Upper lobe of left lung (tissue), 6 donors: Measurements from ENCODE around the gene GPR3. TPM values are rescaled to one million over a fixed set of nuclear protein-coding genes. Genes with fewer than 3 reads are reported as not detected.

Experiments
- ATAC-seq, 2 donors: fragments of 200-7000 bp; cut with Tn5 transposase; one replicate each; pipeline ENCODE4 v1.9.1; 2022; ENCODE audit warnings: mild to moderate bottlenecking in 2 of 2, moderate library complexity in 2 of 2; ENCODE audit not compliant: low FRiP score in 2 of 2
- DNase-seq, 2 donors: peaks; one replicate each; pipeline ENCODE4 v3.0.0-alpha.2; 2019 to 2020
- H3K27ac ChIP-seq, 4 donors: fragments of 200-600 bp; sonication (generic); one replicate each; pipeline ENCODE4 v1.5.1; 2016 to 2019
- H3K27me3 ChIP-seq, 4 donors: fragments of 200-600 bp; sonication (generic); one replicate each; pipeline ENCODE4 v1.5.1; 2017 to 2019
- H3K36me3 ChIP-seq, 4 donors: fragments of 200-600 bp; sonication (generic); one replicate each; pipeline ENCODE4 v1.5.1; 2016 to 2019
- H3K4me1 ChIP-seq, 4 donors: fragments of 200-600 bp; sonication (generic); one replicate each; pipeline ENCODE4 v1.5.1; 2018 to 2019
- H3K4me3 ChIP-seq, 4 donors: fragments of 200-600 bp; sonication (generic); one replicate each; pipeline ENCODE4 v1.5.1; 2017 to 2019; ENCODE audit warnings: mild to moderate bottlenecking in 2 of 4, moderate library complexity in 1 of 4
- H3K9me3 ChIP-seq, 4 donors: fragments of 200-600 bp; sonication (generic); one replicate each; pipeline ENCODE4 v1.5.1; 2018 to 2019
- EP300 ChIP-seq, 4 donors: sonication (generic); formaldehyde crosslinking; IDR thresholded peaks; one replicate each; pipeline ENCODE4 v1.5.1; 2017; ENCODE audit warnings: antibody characterized with exemption in 4 of 4, control low read depth in 2 of 4
- POLR2A ChIP-seq, 4 donors: fragments of 450-650 bp; IDR thresholded peaks; one replicate each; pipeline ENCODE4 v1.5.1; 2016 to 2017; ENCODE audit warnings: antibody characterized with exemption in 4 of 4, mild to moderate bottlenecking in 2 of 4
- POLR2AphosphoS5 ChIP-seq, 2 donors: sonication (generic); formaldehyde crosslinking; IDR thresholded peaks; one replicate each; pipeline ENCODE4 v1.5.1; 2017; ENCODE audit warnings: antibody characterized with exemption in 2 of 2
- WGBS, 2 donors: methylation state at CpG; one replicate each; pipeline ENCODE4 v1.1.5; 2017 to 2018; 5-methylcytosine and 5-hydroxymethylcytosine counted together
- total RNA-seq, 6 donors: library from RNA; depleted of rRNA in 4 of 6; stranded (reverse); fragments of >200 nt in 4 of 6; gene quantifications; one replicate each; pipeline versions ENCODE4 v1.1.0 to v1.2.1, GENCODE V29; 2016 to 2021
- TF ChIP-seq, protein P1 (sequence below), 6 experiments: fragments of 450-650 bp in 4 of 6; fragments of 200-600 bp in 2 of 6; sonication (generic) in 2 of 6; IDR thresholded peaks; one replicate each; pipeline ENCODE4 v1.5.1; 2016 to 2019; ENCODE audit warnings: antibody characterized with exemption in 6 of 6
- donor health status: DM: no; HTN: no; CAD: no; lungs with moderate emphysema.
- donor health status: DM: no; HTN: yes; CAD: no; lungs with severe emphysema.

Gene GPR3
- total RNA-seq, 6 donors from 2014 or later, result 0.39 to 1.6 (median 0.76) TPM; not detected in 1

DNA sequence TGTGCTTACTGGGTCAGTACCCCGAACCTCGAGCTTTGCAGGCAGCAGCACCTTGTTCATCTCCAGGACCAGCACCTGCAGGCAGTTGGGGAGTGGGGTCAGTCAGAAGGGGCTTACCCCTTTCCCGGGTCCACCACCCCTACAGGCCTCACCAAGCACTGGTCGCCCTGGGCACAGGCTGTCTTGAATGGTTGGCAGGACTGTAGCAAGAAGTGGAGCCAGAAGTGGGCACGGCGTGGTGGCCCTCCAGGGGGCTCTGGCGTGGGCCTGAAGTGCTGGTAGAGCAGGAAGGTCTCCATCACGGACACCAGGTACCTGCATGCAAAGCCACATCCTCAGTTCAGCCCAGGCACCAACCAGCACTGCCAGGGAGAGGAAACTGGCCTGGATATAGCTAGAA, 30.9 kb upstream of the GPR3 start:
- Histone ChIP-seq H3K36me3 (peaks cover 32 to 85% (median 78%) of the 10 kb centered on the region in 4 donors), H3K4me3 (no peak overlapping the region), H3K9me3 (no peaks in the 10 kb centered on the region), H3K4me1 (peaks cover 19 to 39% (median 36%) of the 10 kb centered on the region in 4 donors), H3K27ac (no peak overlapping the region), H3K27me3 (no peaks in the 10 kb centered on the region)
- DNase-seq, result no peak
- WGBS, 2 donors, result 95% methylated on average over 7 to 8 of the region's 8 CpGs
- no peak for ATAC-seq
- TF ChIP-seq POLR2A (IDR thresholded peaks at IDR 0.05), result no peak

DNA sequence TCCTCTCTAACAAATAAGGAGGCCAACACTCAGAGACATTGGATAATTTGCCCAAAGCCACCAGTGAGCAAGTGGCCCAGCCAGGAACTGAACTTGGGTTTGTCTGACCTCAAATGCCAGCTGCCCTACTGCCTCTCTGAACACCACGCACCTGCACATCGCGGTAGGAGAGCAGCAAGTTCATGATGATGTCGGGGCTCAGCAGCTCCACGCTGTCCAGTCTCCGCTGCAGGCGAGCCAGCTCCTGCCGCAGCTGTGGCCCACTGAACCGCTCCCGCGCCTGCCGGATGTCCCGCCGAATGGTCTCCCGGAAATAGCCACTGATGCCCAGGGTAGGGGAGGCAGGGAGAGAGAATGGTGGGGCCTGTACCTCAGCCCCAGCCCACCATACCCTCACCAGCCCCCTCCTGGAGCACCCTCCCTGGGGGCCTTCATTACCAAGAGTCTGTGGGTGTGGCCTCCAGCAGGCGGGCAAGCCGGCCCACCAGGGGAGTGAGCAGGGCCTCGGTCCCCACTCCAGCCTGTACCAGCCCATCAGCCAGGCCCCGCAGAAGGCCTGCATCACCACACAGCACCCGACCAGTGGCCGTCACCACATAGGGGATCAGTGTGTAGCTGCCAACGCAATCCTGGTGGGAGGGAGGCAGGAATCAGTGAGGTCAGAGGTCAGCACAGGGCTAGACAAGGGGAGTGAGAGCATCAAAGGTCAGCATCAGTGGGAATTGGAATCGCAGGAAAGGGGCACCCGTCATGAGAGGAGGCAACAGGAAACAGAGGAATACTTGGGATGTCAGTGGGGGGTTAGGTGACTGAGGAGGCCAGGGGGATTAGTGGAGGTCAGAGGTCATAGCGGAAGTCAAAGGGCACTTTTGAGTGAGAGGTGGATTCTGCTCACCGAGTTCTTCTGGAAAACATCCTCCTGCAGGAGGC, 28.4 kb upstream of the GPR3 start:
- TF ChIP-seq, protein P1, sequence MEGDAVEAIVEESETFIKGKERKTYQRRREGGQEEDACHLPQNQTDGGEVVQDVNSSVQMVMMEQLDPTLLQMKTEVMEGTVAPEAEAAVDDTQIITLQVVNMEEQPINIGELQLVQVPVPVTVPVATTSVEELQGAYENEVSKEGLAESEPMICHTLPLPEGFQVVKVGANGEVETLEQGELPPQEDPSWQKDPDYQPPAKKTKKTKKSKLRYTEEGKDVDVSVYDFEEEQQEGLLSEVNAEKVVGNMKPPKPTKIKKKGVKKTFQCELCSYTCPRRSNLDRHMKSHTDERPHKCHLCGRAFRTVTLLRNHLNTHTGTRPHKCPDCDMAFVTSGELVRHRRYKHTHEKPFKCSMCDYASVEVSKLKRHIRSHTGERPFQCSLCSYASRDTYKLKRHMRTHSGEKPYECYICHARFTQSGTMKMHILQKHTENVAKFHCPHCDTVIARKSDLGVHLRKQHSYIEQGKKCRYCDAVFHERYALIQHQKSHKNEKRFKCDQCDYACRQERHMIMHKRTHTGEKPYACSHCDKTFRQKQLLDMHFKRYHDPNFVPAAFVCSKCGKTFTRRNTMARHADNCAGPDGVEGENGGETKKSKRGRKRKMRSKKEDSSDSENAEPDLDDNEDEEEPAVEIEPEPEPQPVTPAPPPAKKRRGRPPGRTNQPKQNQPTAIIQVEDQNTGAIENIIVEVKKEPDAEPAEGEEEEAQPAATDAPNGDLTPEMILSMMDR (IDR thresholded peaks at IDR 0.05), result no peak
- no peak for TF ChIP-seq EP300 (IDR thresholded peaks at IDR 0.05)
- no peak for TF ChIP-seq POLR2AphosphoS5 (IDR thresholded peaks at IDR 0.05)
- TF ChIP-seq POLR2A (IDR thresholded peaks at IDR 0.05), result no peak
- peak overlapping the region in 3 of 4 donors; percentile 93 to 98 (median 97) for H3K27ac ChIP-seq
- 80 to 89% methylated on average over 9 to 22 of the region's 26 CpGs for WGBS, 2 donors
- no peaks in the 10 kb centered on the region for H3K27me3 ChIP-seq
- H3K4me1 ChIP-seq, result peaks cover 41 to 49% (median 46%) of the 10 kb centered on the region in 4 donors
- ATAC-seq, result no peak
- peak in 1 of 2 donors; percentile 68 for DNase-seq
- peaks cover 26 to 60% (median 54%) of the 10 kb centered on the region in 4 donors for H3K36me3 ChIP-seq
- H3K9me3 ChIP-seq, result no peaks in the 10 kb centered on the region
- peak overlapping the region in 1 of 4 donors; percentile 92 for H3K4me3 ChIP-seq

DNA sequence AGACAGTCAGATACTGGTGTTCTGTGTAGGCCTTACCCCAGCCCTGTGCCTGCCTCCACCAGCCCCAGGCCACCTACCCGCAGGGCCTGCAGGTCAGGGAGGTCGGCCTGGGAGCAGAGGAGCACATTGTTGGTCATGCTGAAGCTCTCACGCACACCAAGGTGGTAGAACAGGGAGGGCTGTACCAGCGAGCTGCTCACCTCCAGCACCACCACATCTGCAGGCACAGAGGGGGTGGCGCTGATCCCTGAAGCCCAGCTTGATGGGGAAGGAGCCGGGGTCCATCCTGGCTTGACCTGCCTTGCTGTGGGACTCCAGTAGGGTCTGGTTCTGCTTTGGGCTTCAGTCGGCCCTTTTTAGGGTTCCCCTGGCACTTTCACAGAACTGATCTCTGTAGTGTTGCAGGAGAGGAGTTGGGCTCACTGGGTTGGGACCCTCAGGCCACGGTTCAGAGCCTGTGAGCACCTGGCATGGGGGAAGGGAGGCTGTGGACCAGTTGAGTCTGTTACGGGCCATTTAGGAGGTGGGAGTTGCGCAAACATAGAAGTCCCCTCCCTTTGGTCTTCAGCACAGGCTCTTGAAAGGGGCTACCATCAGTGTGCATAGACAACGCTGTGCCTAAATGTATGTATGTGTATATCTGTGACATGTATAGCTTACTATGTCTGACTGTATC, 27.6 kb upstream of the GPR3 start:
- ATAC-seq (no peak), DNase-seq (no peak)
- H3K27ac ChIP-seq, result peak overlapping the region; percentile 93 to 98 (median 98)

DNA sequence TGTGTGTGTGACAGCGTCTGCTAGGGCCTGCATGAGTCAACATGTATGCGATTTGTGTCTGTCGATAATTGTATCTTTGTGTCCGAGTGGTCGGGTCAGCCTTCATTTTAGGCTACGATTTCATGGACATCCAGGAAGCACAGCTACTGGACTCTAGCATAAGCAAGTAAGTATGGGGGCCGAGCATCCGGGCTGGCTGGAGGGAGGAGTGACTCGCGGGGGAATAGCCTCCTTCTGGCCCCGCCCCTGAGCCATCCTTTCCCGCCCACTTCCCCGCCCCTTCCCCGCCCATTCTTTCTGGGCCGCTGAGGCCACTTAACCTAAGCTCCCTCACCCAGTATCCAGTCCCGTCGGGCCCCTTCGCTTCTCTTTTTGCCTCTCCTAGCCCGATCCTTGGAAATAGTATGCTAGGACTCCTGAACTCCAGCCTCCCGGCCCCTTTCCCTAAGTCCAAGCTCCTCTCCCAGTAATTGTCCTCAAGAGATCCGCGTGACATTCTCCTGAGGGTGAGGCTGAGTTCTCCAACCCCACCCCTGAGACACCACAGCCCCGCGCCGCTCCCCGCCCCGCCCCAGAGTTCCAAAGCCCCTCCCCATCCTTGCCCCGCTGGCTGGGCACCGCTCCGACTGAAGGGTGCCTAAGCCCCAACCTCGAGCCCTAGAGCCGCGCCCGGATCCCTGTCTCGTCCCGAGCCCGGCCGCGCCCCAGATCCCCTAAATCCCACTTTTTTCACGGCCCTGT, 26.9 kb upstream of the GPR3 start:
- H3K4me1 ChIP-seq, result peaks cover 46 to 53% (median 50%) of the 10 kb centered on the region in 4 donors
- peaks cover 17 to 52% (median 40%) of the 10 kb centered on the region in 4 donors for H3K36me3 ChIP-seq
- H3K27me3 ChIP-seq, result no peaks in the 10 kb centered on the region
- H3K4me3 ChIP-seq, result peak overlapping the region; percentile 51 to 92 (median 72)
- peak; percentile 87 to 88 for ATAC-seq
- peak overlapping the region; percentile 93 to 98 (median 98) for H3K27ac ChIP-seq
- H3K9me3 ChIP-seq, result no peaks in the 10 kb centered on the region
- 2% methylated on average over 35 to 37 of the region's 40 CpGs for WGBS, 2 donors
- TF ChIP-seq EP300 (IDR thresholded peaks at IDR 0.05) (no peak), POLR2A (IDR thresholded peaks at IDR 0.05) (peak in 3 of 4 donors; percentile 12 to 51 (median 37)), POLR2AphosphoS5 (IDR thresholded peaks at IDR 0.05) (peak in 1 of 2 donors; percentile 68)
- TF ChIP-seq, protein P1 (IDR thresholded peaks at IDR 0.05), result no peak
- DNase-seq, result peak; percentile 91 to 95

More for the DNA sequence above, 27.6 kb upstream of the GPR3 start:
- peak overlapping the region; percentile 13 to 92 (median 72) for H3K4me3 ChIP-seq
- peaks cover 47 to 55% (median 52%) of the 10 kb centered on the region in 4 donors for H3K4me1 ChIP-seq
- TF ChIP-seq, protein P1 (IDR thresholded peaks at IDR 0.05), result no peak
- TF ChIP-seq POLR2A (IDR thresholded peaks at IDR 0.05) (no peak), POLR2AphosphoS5 (IDR thresholded peaks at IDR 0.05) (no peak), EP300 (IDR thresholded peaks at IDR 0.05) (no peak)
- peaks cover 21 to 52% (median 46%) of the 10 kb centered on the region in 4 donors for H3K36me3 ChIP-seq
- WGBS, 2 donors, result 68 to 93% methylated on average over 3 to 11 of the region's 11 CpGs
- no peaks in the 10 kb centered on the region for H3K9me3 ChIP-seq
- no peaks in the 10 kb centered on the region for H3K27me3 ChIP-seq
